ENCODE measurements around the gene STARD6.

DNA sequence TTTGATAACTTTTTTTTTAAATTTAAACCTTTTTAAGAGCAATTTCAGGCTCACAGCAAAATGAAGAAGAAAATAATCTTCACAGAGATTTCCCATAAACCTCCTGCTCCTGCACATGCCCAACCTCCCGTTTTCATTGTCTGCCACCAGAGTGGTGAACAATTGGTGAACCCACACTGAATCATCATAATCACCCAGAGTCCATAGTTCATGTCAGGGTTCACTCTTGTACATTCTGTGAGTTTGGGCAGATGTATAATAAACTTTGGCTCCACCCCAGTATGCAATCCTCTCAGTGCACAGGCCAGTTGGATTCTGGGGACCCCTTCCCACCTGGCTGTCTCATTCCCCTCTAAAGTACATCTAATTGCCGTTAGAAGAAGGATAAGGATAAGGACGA lies 24.4 kb upstream of the STARD6 start:
- TF ChIP-seq TCF12 (IDR thresholded peaks at IDR 0.05; ENCODE audit: low read depth) (no peak), CEBPB (IDR thresholded peaks at IDR 0.05) (no peak), EGR1 (IDR thresholded peaks at IDR 0.05) (no peak)
- TF ChIP-seq, protein P1, sequence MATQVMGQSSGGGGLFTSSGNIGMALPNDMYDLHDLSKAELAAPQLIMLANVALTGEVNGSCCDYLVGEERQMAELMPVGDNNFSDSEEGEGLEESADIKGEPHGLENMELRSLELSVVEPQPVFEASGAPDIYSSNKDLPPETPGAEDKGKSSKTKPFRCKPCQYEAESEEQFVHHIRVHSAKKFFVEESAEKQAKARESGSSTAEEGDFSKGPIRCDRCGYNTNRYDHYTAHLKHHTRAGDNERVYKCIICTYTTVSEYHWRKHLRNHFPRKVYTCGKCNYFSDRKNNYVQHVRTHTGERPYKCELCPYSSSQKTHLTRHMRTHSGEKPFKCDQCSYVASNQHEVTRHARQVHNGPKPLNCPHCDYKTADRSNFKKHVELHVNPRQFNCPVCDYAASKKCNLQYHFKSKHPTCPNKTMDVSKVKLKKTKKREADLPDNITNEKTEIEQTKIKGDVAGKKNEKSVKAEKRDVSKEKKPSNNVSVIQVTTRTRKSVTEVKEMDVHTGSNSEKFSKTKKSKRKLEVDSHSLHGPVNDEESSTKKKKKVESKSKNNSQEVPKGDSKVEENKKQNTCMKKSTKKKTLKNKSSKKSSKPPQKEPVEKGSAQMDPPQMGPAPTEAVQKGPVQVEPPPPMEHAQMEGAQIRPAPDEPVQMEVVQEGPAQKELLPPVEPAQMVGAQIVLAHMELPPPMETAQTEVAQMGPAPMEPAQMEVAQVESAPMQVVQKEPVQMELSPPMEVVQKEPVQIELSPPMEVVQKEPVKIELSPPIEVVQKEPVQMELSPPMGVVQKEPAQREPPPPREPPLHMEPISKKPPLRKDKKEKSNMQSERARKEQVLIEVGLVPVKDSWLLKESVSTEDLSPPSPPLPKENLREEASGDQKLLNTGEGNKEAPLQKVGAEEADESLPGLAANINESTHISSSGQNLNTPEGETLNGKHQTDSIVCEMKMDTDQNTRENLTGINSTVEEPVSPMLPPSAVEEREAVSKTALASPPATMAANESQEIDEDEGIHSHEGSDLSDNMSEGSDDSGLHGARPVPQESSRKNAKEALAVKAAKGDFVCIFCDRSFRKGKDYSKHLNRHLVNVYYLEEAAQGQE (IDR thresholded peaks at IDR 0.05; ENCODE audit: low read depth), result no peak
